Posterior vena cava (tissue), 2 donors: ENCODE data around the gene BLTP2. TPM values are rescaled to one million over a fixed set of nuclear protein-coding genes. Genes with fewer than 3 reads are reported as not detected.
A peak's percentile ranks its signal among the peaks of the same experiment; 100 is the strongest.

Experiments used
- DNase-seq: peaks from one replicate; pipeline ENCODE4 v3.0.0-alpha.2; 2020; ENCODE audit warnings: low spot score
- intact Hi-C, 2 donors: fragments of 100-400 bp; cut with DNase I; formaldehyde crosslinking; loops; one replicate each; pipeline versions ENCODE4 v1.14.1 to v1.14.2; 2022 to 2023
- total RNA-seq, 2 donors: library from RNA; stranded (reverse); fragmentation: NEBNext Ultra II Directional; extraction: Animal tissue kit (Norgen Biotek cat#: 25700); gene quantifications; one replicate each; pipeline ENCODE4 v1.2.1, GENCODE V29; 2021
- donor health status: DM: yes; HTN: yes; CAD: no.
- donor health status: DM: yes; HTN: yes; CAD: no.

The BLTP2 gene
- total RNA-seq, 2 donors from 2014 or later: 105 to 120 TPM

GRCh38 chr17:28657756-28658155 lies 12.8 kb upstream of the BLTP2 start:
- intact Hi-C loops: loop anchor here in 1 of 2 donors (10.0 kb wide), 1 partner anchor 1123 kb away; no protein-coding TSS in a partner anchor
- DNase-seq: no peak

DNA sequence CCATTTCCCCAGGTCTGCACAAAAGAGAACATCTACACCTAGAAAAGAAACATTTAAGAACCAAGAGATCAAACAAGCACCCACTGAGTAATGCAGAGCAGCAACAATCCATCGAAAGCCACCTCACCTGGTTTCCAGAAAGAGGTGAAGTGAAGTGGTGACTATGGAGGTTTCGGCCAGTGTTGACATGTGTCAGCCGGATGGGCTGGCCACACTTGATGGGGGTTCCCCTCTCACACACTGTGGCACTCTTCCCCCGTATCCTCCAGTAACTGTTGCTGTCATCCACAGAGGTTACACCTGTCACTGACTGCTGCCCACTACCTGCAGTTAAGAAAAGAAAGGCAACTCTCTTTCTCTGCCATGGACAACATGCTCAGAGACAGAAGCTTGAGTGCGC lies 10.2 kb upstream of the BLTP2 start:
- intact Hi-C loops: loop anchor here in 1 of 2 donors (10.0 kb wide), 1 partner anchor 1120 kb away; no protein-coding TSS in a partner anchor
- DNase-seq: peak; percentile 17

- DNase-seq: no peak
- intact Hi-C loops: no loop called here
These were observed 3.7 kb upstream of the BLTP2 start for GRCh38 chr17:28648698-28649097.

DNA sequence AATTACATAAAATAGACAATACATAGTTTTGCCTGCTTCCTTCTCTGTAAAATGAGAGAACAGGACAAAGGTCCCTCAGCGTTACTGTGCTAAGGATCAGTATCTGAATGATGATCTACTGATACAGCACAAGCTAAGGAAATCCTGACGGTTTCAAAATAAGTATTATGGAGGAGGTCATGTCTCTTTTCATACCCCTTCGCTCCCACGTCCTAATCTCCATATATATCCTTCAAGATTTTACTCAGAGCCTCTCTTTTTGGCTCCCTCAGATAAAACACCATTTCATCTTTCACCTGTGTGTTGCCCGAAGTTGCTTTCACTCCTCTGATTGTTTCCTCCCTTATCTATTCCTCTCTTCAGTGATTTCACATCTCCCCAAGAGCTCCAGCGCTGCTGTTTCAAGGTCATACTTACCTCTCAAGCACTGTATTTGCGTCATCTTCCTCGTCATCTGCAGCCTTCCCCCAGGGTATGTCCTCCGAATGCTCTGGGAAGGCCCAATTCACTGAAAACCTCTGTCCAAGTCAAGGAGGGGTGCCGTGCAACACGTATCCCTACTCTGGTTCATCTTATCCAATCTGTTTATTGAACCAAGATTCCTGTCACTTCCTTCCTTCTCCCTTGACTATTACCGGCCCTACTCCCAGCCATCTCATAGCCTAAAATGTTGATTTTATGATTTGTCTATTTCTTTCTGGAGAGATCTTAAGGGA lies 1.2 kb upstream of the BLTP2 start:
- intact Hi-C loops: no loop called here
- no peak for DNase-seq

DNA sequence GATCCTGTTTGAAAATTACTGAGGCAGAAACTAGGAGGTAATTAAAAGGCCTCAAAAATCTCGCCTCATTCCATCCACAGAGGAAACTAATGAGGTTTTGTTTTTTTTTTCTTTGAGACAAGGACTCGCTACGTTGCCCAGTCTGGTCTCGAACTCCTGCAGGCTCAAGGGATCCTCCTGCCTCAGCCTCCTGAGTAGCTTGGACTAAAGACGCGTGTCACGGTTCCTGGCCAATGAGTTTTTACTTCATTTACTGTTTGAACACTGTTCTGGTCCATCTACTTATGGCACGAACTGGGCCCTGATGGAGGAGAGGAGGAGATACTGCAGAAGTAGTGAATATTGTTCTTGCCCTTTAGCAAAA lies 600 bp upstream of the BLTP2 start:
- DNase-seq: no peak
- intact Hi-C loops: no loop called here

DNA sequence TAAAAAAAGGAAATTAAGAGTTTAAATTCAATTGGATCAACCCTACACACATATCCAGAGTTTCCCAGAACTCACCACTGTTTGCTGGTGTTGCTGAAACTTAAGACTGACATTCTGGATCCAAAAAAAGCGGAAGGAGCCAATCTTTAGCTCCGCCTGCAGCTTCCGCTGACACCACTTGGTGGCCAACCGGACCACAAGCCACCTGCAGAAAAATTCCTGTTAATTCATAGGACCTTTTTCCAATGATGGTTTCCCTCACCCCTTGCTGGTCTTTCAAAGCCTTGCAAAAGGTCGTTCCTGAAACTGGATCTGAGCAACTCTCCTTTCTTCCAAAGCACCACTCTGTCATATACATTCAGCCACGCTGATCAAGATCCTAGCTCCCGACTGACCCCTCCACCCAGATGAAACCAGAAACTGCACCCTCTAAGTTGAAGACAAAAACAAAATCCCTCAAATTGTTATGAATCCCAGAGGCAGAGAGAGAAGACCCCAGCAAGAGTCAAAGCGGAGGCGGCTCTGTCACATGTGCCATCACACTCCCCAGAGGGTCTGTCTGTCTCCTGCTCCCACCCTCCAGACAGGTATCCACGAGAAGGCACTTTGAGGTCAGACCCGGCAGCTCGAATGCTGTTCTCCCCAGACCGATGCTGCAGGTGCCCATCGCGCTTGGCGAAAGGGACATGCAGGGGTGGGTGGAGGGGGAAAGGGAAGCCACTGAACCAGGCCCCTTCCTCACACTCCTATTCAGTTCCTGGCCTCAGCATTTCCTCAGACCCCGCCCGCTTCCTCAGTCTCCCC lies 773 bp downstream of the BLTP2 start:
- DNase-seq: no peak
- intact Hi-C loops: loop anchor here in 1 of 2 donors (5.0 kb wide), 1 partner anchor 1468 kb away; no protein-coding TSS in a partner anchor

GRCh38 chr17:28641579-28641978 lies 3.4 kb downstream of the BLTP2 start:
- intact Hi-C loops: loop anchor here in 1 of 2 donors (5.0 kb wide), 1 partner anchor 1471 kb away; no protein-coding TSS in a partner anchor

DNA sequence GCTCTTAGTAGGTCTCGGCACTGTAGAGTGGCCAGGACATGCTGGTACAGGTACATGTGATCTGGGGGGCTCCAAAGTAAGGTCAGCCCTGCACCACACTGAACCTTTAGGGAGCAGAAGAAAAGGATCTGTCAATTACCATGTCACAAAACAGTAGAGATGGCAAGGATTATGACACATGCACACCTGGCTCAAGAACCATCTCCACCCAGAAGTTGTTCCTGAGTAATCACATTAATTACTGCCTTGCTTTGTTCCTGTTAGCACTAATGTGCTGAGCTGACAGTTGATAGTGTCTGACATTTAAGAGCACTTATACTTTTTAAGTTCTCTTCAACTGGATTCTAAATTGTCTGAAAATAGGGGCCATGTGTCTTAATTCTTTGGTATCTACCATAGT lies 9.5 kb downstream of the BLTP2 start:
- no peak for DNase-seq
- intact Hi-C loops: no loop called here

More at GRCh38 chr17:28641579-28641978, 3.4 kb downstream of the BLTP2 start:
- DNase-seq: no peak

GRCh38 chr17:28634206-28634865 lies 10.6 kb downstream of the BLTP2 start:
- no peak for DNase-seq
- intact Hi-C loops: no loop called here

- intact Hi-C loops: no loop called here
- DNase-seq: no peak
These were observed 18.1 kb downstream of the BLTP2 start for GRCh38 chr17:28626818-28627217.

- intact Hi-C loops: no loop called here
- DNase-seq: no peak
These were observed 20.8 kb downstream of the BLTP2 start for GRCh38 chr17:28624148-28624547.

DNA sequence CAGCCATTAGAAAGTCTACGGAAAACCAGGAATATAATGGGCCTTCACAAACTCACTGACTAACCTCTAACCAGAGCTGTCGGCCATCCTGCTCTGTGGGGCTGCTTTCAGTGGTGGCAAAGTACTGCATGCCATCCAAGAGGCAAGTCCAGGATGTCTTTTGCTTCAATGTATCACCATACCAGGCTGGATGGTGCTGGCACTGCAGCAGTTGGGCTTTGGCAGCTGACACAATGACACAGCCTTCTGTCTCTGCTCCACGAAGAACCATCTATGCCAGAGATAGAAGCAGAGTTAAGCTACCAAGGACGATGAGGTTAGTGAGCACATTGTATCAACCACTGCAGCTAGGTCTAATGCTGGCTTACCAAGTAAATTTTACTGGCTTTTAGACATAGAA lies 21.3 kb downstream of the BLTP2 start:
- DNase-seq: peak; percentile 41
- intact Hi-C loops: no loop called here

- intact Hi-C loops: no loop called here
- no peak for DNase-seq
These were observed 22.8 kb downstream of the BLTP2 start for GRCh38 chr17:28622186-28622585.

DNA sequence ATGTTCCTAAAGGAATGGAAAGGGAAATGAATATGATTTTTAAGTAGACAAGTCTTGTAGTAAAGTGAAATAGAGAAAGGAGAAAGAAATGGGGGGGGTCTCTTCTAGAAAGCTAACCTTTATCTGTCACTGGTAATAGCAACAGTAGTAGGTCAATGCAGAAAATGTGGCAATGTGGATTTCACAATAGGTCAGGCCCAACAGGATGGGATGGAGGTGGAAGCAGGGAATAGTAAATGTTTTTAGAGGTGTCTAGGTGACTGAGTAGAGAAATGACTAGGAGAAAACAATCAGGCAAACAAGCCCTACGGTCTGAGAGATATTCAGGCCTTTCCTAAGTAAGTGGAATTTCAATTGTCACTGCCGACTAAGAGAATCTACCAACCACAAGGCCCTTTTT lies 24.9 kb downstream of the BLTP2 start:
- no peak for DNase-seq
- intact Hi-C loops: no loop called here

DNA sequence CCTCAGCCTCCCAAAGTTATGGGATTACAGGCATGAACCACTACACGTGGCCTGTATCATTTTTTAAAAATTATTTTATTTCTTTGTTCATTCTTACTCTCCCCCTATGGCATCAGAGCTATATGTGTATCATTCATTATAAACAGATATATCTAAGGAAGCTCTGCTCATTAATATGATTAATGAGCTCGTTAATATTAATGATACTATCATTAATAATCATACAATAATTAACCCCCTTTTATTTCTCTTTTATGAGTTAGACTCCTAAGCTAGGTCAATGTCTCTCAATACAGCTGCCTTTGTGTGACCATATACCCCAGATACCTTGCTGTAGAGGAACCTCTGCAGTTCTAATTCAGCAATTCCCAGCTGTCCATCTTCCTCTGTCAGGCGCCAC lies 26.5 kb downstream of the BLTP2 start:
- intact Hi-C loops: no loop called here
- DNase-seq: no peak

GRCh38 chr17:28616281-28616680 lies 28.7 kb downstream of the BLTP2 start:
- DNase-seq: no peak
- intact Hi-C loops: no loop called here

DNA sequence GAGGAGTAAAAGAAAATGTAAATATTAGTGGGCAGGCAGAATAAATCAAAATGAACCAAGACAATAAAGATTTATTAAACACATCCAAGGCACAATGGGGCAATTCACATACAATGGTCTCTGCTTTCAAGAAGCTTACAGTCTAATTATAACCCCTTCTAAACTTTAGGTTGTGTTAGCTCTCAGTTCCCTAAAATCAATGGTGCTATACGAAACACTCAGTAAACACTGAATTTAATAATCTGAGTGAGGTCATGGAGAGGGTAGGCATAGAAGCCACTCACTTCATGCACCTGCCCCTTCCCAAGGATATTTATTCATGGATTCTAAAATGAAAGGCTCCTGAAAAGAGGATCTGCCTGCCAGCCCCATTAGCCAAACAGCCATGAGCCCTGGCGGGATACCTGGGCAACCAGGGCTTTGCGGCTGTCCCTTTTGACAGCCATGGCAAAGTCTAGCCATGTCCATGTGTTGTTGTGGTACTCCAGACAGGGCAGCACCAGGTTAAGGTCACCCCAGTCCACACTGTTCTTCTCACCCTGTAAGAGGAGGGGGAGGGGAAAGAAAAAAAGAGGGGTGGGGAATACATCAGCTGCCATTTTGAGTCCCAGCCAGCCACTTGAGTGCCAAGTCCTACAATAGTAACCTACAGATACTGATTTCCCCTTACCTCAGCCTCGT lies 29.6 kb downstream of the BLTP2 start:
- DNase-seq: no peak
- intact Hi-C loops: no loop called here

GRCh38 chr17:28613931-28614381 lies 31.0 kb downstream of the BLTP2 start, which contains the start of gene RSKR:
RSKR (minus strand) TSS chr17:28614185; CDS start chr17:28614161, 24 bp downstream.
- intact Hi-C loops: loop anchor here in 1 of 2 donors (5.0 kb wide), 1 partner anchor 117 kb away; no protein-coding TSS in a partner anchor

More at GRCh38 chr17:28613931-28614381, 31.0 kb downstream of the BLTP2 start, which contains the start of gene RSKR:
- DNase-seq: no peak
